HG03442 (cell line): ENCODE measurements around the gene NDUFV3.
"Not testable (repeated sequence)": the region's sequence is repeated elsewhere in the genome, so short reads cannot be mapped to it uniquely, and the experiment has no call there.

Experiments
- ATAC-seq: cut with Tn5 transposase; IDR thresholded peaks from one replicate; pipeline ENCODE4 v1.9.1; 2021; ENCODE audit warnings: mild to moderate bottlenecking, moderate library complexity; ENCODE audit not compliant: unreplicated experiment

The NDUFV3 gene

DNA sequence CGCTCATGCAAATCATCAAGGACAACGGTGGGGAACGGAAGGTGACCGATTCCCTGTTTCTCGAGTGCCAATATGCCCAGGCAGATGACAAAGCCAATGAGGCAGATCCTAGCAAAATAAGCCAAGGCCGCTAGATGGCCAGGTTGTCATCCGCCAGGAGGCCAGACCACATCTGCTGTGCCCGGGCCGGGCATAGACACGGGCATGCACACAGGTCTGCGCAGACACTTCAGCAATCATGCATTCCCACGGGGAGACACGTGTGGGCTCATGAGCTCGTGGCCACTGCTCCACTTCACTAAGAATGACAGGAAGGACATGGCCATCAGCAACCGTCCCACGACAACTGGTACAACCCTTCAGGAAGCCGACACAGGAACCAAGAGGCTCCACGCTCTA lies 37.2 kb upstream of the NDUFV3 start:
- no peak for ATAC-seq

DNA sequence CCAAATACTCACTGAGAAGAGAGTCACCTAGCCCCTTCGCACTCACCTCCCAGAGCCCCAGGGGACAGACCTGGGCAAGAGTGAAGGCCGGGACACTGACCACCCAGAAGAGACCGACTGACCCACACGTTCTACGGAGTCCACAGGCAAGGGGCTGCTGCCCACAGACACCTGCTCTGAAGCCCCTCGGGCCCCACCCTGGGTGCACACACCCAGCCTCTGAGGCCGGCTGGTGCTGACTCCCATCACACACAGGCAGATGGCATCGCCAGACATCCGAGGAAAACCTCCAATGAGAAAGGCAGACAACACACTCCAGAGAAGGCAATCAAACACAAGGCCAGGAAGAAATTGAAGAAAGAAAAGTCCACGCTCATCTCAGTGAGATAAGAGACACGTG lies 35.9 kb upstream of the NDUFV3 start:
- ATAC-seq = no peak

DNA sequence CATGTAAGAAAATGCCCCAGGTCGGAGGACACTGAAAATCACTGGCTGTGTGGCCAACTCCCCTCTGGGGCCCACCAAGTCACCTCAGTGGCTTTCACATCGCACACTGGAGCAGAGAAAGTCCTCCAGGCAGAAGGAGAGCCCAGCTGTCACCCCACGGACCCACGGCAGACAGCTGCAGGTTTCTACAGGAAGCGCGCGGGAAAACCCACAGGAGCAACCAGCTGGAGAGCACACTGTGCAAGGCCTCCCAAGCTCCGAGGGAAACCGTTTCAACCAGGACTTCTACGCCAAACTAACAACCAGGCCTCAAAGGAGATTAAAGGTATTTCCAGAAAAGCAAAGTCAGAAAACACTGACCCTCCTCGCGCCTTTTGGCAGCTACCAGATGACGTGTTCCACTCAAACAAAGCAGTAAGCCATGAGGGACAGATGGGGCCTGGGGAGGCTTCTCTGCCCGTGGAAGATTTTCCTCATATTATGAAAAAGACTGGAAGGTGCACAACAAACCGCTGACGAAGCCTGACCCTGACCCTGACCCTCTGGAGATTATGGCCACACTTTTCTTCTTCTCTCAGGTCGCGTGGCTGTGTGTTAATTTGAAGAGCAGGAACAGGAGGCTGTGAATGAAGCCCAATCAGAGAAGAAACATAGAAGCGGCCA lies 34.8 kb upstream of the NDUFV3 start:
- no peak for ATAC-seq

DNA sequence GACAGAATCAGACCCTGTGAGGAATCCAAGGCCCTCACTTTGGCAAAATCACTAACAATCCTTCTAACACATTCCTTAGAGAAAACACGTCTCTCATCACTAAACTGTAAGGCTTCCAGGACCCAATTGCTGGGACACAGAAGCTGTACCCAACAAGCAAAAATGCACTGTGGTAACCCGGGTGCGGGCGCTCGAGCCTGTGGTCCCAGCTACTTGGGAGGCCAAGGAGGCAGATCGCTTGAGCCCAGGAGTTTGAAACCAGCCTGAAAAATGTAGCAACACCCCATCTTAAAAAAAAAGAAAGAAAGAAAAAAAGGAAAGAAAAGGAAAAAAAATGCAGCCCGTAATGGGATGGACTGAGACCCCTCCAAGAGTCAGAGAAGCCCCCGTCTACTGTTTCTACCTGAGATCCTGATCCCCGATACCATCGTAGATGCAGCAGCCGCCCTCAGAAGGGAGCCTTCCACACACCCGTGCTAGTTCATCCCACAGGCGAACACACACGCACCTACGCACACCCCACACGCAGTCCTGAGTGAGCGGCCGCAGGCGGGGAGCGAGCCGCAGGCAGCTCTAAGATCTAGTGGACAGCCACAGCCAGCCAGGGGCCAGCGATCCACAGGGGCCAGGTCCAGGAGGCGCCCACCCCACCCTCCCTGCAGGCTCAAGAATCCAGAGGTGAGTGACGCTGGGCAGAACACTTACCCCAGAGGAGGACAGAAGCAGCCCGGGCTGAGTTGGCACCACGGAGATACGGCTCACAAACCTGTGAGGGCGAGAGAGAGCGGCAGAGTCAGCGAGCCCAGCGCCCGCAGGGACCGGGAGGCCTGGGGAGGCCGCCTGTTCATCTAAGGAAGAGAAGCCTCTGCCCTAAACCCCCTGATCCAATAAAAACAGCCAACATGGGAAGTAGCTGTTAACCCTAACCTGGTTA lies 33.9 kb upstream of the NDUFV3 start:
- ATAC-seq = no peak

- no peak for ATAC-seq
Measured at GRCh38 chr21:42859891-42860230, 33.2 kb upstream of the NDUFV3 start.

- no peak for ATAC-seq
Measured at GRCh38 chr21:42860345-42860744, 32.8 kb upstream of the NDUFV3 start.

GRCh38 chr21:42861311-42861847 lies 31.7 kb upstream of the NDUFV3 start:
- no peak for ATAC-seq

GRCh38 chr21:42861848-42862400 lies 31.2 kb upstream of the NDUFV3 start:
- no peak for ATAC-seq

GRCh38 chr21:42862774-42863503 lies 30.2 kb upstream of the NDUFV3 start:
- no peak for ATAC-seq

GRCh38 chr21:42863504-42863870 lies 29.6 kb upstream of the NDUFV3 start:
- ATAC-seq = no peak

GRCh38 chr21:42864286-42864685 lies 28.8 kb upstream of the NDUFV3 start:
- no peak for ATAC-seq

DNA sequence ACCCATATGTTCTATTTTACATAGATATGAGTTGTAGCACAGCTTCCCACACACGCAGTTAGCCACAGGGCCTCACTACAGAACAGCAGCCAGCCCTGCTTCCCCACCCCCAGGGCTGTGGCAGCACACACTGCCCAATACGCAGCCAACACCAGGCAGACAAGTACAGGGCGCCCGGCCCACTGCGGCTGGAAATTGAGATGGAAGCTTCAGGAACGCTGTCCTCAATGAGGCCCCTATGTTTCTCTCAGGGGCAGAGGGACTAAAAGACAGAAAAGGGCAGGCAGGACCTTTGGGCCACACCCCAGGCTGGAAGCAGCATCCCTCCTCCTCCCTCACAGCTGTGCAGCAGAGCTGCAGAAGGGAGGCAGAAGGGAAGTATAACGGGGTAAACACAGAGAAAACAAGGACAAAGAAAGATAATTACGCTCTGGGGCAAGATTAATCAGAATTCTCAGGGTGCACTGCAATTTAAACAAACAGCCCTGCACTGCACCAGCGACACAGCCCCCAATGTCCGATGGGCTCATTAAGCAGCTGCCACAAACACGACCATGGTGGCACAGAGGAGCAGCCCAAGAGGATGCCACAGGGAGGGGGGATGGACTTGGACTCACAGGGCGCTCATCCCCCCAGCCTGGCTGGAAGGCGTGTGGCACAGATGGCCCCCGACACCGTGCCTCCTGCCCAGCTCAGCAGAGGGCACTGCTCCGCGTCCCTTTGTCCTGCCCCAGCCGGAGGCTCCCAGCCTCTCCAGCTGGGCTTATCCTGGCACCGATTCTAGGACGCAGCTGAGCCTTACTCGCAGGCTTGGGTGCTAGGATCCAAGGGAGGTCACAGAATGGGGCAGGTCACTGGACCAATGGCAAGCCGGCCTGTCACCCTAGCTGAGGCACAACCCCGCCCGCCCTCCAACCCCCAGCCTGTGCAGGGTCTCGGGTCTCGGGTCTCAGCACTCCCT lies 28.0 kb upstream of the NDUFV3 start:
- ATAC-seq = no peak

DNA sequence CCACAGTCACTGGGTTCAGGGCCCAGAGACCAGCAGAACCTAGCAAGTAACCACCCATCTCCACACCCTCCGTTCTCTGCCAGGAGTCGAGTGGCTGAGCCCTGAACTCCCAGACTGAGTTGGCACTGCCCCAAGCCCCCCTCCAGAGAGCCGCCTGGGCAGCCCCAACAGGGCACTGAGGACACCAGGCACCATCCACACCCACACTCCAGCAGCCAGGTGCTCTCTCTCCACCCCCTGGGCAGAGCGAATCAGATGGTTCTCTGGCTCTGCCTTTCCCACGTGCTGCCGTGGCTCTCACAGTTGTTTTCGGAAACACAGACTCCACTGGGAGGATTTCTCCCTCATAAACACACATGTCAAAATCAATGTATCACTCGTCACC lies 27.3 kb upstream of the NDUFV3 start:
- no peak for ATAC-seq

DNA sequence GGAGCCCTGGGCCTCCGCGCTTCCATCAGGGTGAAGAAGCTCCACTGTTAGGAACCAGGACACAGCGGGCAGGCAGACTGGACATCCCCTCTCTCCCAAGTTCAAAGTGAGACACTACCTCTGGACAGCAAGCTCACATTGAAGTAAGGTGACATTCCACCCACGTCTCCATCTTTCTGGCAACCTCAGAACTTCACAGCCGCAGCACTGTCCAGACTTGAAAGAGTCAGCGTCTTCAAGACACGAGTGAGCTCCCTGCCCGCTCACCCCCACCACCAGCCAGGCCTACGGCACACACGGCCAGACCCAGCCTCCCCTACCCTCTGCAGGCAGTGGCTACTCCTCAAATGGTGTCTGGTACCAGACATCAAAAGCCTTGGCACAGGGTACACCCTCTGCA lies 24.9 kb upstream of the NDUFV3 start:
- no peak for ATAC-seq

- no peak for ATAC-seq
Measured at GRCh38 chr21:42873096-42873495, 20.0 kb upstream of the NDUFV3 start.

GRCh38 chr21:42875811-42876210 lies 17.3 kb upstream of the NDUFV3 start:
- ATAC-seq = not testable (repeated sequence)

- no peak for ATAC-seq
Measured at GRCh38 chr21:42878678-42878992, 14.5 kb upstream of the NDUFV3 start.

DNA sequence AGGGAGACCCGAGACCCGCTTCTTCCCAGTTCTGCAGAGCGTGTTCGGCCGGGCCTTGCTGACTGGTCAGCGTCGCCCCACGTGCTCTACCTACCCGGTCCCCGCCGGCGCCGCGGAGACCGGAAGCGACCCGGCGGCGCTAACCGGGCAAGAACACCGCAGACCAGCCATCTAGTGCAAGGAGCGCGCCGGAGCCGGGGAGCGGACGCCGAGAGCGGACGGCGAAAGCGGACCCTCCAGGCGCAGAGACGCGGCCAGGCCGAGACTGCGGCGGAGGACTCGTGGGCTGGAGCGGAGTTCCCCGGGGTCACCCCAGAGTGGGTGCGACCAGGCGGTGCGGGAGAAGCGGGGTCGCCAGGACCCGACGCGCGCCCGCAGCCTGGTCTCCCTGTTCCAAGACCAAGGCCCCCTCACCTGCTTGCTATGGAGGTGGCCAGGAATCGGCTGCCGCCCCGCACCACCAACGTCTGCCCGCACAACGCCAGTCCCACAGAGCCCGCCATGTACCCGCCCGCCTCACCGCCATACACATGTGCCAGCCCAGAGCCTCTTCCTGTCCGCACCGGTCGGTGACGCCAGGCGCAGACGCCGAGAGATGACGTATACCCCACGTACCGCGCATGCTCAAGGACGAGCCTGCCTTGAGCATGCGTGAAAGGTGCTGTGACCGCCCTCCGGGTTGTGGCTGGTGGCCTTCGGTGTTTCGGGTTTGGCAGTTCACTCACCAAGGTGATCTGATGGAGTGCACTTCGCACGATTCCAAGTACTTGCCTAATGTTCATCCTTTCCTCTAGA lies 13.9 kb upstream of the NDUFV3 start, which contains the start of gene WDR4:
TSS of gene WDR4 (minus strand) at position 547 of the 795 bp plus-strand sequence. CDS start at position 503, 44 bp downstream.
- peak; percentile 82 for ATAC-seq

- ATAC-seq = no peak
Measured at GRCh38 chr21:42880352-42880751, 12.8 kb upstream of the NDUFV3 start.
